PC-3 (cell line): ENCODE measurements around the gene NSF.

Experiments used
- CTCF ChIP-seq: fragments of 300-600 bp; sonication (generic); conservative IDR thresholded peaks from 2 replicates; pipeline ENCODE4 v1.5.1; 2017; ENCODE audit warnings: antibody characterized with exemption, low read depth, mild to moderate bottlenecking, low read length
- EZH2 ChIP-seq: fragments of 300-600 bp; sonication (generic); IDR thresholded peaks from one replicate; pipeline ENCODE4 v1.6.1; 2017; ENCODE audit warnings: antibody characterized with exemption, mild to moderate bottlenecking, low read length; ENCODE audit not compliant: unreplicated experiment

GRCh38 chr17:46788796-46789195, 198.3 kb downstream of the NSF start:
- TF ChIP-seq CTCF (no peak), EZH2 (no peak)
